HG03039 (cell line): ENCODE results near the gene RNF34.
"Not testable (repeated sequence)": the region's sequence is repeated elsewhere in the genome, so short reads cannot be mapped to it uniquely, and the experiment has no call there.

ENCODE experiments used
- ATAC-seq: cut with Tn5 transposase; IDR thresholded peaks from one replicate; pipeline ENCODE4 v1.9.1; 2021; ENCODE audit warnings: mild to moderate bottlenecking, moderate library complexity; ENCODE audit not compliant: unreplicated experiment

RNF34 gene, protein sequence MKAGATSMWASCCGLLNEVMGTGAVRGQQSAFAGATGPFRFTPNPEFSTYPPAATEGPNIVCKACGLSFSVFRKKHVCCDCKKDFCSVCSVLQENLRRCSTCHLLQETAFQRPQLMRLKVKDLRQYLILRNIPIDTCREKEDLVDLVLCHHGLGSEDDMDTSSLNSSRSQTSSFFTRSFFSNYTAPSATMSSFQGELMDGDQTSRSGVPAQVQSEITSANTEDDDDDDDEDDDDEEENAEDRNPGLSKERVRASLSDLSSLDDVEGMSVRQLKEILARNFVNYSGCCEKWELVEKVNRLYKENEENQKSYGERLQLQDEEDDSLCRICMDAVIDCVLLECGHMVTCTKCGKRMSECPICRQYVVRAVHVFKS

DNA sequence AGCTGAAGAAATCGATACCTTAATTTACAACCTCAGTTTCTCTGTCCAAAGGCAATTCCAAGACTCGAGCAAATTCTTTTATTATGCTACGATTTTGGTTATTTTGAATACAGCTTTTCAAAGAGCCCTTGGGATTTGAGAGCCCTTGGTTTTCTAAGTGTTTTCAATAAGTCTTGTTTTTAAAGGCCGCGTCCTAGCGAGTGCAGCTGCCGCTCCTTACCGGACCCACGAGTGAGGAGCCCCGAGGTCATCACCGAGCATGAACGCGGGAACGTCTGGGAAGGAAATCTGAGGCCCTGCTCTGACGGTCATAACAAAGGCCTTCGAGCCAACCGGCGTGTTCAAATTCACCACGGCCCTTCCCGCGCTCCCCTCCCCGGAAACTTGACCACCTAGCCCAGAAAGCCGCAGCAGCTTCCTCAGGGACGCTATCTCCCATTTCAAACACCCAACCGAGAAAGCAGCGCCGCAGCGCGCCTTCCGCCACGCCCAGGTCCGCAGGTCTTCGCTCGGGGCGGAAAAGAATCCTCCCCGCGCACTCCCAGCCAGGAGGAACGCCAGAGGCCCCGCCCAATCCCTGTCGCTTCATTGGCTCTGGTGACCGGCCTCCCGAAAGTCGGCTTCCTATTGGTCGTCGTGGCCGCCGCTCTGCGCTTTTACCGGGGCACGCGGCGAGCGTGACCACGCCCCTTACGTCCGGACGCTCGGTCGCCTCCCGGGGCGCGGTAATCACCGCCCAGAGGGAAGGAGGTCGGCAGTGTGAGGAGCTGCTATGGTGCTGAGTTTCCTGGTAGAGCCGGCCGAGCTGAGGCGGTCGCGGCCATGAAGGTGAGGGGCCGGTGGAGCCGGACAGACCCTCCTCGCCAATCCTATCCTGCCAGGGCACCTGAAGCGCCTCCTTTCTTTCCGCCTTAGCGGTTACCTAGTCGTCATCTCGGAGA lies at the start of gene RNF34:
Gene RNF34 (plus strand): TSS at position 728 of the 941 bp plus-strand sequence. CDS start 95 bp downstream, at position 823.
- ATAC-seq, result peak; percentile 89

DNA sequence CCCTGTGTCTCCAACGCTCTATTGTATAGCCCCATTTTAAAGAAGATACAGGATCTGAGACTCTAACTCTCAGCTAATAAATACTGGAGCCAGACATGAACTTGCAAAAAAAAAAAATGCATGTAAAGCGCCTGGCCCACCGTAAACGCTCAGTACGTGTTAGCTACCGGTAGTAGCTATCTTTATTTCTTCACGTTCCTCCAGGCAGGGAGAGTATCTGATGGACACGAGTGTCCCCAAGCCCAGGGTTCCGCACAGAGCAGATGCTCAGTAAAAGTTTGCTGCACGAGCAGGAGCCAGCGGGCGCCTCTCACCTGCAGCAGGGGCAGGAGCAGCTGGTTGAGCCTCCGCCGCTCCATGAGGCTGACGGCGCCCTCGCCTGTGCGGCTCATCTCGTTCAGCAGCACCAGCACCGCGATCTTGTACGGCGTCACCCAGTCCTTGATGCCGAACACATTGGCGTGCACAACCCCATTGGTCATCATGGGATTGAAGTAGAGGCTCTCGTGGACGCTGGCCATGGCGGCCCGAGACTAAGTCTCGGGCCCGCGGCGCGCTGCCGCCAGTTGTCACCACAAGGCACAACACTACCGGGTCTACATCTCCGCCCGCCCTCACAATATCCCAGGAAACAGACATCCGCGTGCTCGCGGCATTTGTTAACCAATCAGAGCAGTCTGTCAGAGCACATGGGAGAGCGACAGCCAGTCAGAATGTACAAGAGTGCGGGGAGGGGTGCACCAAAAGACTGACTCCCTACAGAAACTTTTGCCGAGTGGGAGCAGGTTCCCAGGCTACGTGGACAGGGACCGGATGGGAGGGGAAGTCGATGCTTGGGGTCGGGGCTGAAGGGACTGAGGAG lies 47.9 kb upstream of the RNF34 start, which contains the start of gene ANAPC5:
Gene ANAPC5 (minus strand): TSS at position 592 of the 862 bp plus-strand sequence. CDS start 71 bp downstream, at position 521.
- ATAC-seq, result peak; percentile 98

DNA sequence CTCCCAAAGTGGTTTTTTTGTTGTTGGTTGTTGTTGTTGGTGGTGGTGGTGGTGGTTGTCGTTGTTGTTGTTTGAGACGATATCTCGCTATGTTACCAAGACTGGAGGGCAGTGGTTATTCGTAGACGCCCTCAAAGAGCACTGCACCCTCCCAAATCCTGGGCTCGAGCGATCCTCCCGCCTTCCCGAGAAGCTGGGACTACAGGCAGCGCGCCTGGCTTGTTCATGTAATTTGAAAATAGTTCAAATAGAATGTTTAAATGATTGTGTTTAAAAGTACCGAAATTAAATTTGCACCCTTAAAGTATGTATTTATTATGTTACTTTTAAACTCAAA lies 47.3 kb upstream of the RNF34 start:
- no peak for ATAC-seq

DNA sequence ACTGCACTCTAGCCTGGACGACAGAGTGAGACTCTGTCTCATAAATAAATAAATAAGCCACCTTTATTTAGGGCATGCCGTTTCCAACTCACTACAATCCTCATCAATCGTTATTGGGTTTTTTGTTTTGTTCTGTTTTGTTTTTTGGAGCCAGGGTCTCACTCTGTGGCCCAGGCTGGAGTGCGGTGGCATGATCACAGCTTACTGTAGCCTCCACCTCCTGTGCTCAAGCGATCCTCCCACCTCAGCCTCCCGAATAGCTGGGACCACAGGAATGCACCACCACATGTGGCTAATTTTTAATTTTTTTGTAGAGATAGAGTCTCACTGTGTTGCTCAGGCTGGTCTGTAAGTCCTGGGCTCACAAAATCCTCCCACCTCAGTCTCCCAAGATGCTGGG lies 44.1 kb upstream of the RNF34 start:
- no peak for ATAC-seq

DNA sequence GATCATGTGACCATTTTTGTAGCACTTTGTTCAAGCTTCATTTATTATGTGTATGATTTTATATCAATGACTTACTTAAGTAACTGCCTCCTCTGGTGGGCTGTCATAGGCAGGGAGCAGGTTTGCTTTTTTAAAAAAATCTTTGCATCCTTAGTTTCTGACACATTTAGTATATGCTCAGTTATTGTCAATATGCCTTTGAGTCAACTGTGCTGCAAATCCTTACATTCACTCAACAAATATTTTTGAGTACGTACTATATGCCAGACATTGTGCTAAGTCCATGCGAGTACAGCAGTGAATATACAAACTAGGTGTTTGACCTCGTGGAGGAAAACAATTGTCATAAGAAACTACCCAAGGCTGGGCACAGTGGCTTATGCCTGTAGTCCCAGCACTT lies 43.3 kb upstream of the RNF34 start:
- no peak for ATAC-seq

DNA sequence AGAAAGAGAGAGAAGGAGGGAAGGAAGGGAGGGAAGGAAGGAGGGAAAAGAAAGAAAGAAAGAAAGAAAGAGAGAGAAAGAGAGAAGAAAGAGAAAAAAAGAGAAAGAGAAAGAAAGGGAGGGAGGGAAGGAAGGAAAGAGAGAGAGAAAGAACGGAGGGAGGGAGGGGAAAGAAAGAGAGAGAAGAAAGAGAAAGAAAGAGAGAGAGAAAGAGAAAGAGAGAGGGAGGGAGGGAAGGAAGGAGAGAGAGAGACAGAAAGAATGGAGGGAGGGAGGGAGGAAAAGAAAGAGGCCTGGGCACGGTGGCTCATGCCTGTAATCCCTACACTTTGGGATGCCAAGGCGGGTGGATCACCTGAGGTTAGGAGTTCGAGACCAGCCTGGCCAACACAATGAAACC lies 42.6 kb upstream of the RNF34 start:
- no peak for ATAC-seq

DNA sequence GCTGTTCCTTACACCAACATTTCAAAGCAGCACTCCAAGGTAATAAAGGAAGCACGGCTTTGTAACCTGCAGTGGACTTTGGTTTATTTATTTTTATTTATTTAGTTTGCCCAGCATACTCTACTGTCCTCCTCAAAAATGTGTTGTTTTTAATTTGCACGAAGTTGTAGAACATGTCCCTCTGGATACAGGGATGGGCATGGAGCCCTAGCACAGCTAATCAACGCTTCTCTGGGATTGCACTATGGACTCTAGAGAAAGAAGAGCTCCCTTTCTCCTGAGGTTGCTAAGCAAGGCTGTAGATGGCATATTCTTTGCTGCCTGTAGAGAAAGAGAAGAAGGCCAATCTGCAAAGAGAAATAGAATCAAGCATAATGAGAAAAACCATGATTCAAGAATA lies 41.8 kb upstream of the RNF34 start:
- ATAC-seq, result no peak

DNA sequence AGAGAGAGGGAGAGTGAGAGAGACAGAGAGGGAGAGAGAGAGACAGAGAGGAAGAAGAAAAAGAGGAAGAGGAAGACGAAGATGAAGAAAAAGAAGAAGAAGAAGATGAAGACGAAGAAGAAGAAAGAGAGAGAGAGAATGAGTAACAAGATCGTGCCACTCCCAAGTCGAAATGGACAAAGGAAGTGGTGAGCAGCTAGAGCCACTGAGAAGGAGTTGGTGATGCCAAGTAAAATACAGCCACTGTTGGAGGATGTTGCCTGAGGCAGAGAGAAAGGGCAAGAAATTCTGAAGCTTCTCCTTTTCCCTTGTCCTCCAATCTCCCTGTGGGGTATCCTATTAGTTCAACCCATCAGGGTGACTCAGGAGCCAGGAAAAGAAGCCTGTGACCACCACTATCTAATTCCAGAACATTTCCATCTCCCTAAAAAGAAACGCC lies 35.2 kb upstream of the RNF34 start:
- ATAC-seq, result no peak

DNA sequence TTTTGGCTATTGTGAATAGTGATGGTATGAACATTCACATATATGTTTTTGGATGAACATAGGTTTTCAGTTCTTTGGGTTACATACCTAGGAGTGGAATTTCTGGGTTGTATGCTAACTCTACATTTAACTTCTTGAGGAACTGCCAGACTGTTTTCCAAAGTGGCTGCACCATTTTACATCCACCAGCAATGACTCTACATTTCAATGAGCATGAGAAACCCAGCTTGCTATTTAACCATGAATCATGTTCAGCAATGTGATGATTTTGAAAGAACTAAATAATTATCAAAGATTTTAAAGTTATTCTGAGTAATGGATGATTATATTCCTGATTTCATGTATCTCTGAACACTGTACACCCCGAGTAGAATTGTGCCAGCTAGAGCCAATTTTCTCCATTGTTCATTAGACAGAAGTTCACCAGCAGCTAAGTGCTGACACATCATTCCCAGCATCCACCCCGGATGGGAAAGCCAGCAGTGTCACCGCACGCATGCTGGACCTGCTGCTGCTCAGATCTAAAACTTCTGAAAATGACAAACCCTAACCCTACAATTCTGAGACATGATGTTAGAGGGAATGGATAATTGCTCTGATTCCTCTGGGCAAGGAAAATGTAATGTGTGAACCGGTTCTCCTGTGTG lies 34.4 kb upstream of the RNF34 start:
- no peak for ATAC-seq

DNA sequence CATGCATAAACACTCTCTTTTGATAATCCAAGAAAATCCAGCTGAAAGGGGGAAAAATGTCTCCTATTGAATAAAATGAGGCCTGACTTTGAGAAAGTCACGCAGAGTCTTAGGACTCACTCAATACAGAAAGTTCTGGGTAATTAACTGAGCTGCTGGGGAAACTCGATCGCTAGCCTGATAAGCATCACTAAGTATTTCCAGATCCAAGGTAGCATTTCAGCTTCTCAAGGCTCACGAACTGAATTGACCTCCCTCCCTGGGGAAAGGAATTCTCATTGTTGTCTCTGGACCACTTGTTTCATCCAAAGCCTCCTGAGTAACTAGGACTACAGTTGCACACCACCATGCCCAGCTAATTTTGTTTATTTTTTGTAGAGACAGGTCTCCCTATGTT lies 33.9 kb upstream of the RNF34 start:
- ATAC-seq, result no peak

DNA sequence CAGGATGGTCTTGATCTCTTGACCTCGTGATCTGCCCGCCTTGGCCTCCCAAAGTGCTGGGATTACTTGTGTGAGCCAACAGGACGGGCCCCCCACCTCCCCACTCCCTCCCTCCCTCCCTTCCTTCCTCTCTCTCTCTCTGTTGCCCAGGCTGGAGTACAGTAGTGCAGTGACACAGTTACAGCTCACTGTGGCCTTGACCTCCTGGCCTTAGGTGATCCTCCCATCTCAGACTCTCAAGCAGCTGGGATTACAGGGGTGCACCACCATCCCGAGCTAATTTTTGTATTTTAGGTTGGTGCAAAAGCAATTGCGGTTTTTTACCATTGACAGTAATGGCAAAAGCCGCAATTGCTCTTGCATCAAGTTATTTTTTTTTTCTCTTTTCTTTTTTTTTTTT lies 28.5 kb upstream of the RNF34 start:
- ATAC-seq, result no peak

DNA sequence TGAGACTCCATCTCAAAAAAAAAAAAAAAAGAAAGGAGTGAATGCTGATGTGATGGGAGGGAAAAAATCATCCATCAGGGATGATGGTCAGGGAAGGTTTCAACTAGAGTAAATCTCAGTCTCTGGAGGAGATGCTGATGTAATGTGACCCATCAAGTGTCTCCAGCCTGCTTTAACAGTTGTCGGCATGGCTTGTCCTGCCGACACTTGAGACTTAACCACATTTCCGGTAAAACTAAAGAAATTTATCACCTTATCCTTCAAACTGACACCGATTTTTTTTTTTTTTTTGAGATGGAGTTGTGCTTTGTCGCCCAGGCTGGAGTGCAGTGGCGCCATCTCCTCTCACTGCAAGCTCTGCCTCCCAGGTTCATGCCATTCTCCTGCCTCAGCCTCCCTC lies 26.2 kb upstream of the RNF34 start:
- no peak for ATAC-seq

DNA sequence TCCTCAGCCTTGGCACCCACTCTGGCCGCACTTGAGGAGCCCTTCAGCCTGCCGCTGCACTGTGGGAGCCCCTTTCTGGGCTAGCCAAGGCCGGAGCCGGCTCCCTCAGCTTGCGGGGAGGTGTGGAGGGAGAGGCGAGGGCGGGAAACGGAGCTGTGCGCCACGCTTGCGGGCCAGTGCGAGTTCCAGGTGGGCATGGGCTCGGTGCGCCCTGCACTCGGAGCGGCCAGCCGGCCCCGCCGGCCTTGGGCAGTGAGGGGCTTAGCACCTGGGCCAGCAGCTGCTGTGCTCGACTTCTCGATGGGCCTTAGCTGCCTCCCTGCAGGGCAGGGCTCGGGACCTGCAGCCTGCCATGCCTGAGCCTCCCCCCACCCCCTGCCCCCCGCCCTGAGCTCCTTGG lies 25.6 kb upstream of the RNF34 start:
- not testable (repeated sequence) for ATAC-seq

DNA sequence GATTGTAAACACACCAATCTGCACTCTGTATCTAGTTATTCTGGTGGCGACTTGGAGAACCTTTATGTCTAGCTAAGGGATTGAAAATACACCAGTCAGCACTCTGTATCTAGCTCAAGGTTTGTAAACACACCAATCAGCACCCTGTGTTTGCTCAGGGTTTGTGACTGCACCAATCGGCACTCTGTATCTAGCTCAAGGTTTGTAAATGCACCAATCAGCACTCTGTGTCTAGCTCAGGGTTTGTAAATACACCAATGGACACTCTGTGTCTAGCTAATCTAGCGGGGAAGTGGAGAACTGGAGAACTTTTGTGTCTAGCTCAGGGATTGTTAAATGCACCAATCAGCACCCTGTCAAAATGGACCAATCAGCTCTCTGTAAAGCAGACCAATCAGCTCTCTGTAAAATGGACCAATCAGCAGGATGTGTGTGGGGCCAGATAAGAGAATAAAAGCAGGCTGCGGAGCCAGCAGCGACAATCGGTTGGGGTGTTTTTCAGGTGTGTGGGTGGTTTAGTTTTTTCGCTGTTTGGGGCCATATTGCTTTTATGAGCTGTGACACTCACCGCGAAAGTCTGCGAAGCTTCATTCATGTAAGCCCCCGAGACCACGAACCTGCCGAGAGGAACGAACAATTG lies 24.9 kb upstream of the RNF34 start:
- ATAC-seq, result not testable (repeated sequence)

DNA sequence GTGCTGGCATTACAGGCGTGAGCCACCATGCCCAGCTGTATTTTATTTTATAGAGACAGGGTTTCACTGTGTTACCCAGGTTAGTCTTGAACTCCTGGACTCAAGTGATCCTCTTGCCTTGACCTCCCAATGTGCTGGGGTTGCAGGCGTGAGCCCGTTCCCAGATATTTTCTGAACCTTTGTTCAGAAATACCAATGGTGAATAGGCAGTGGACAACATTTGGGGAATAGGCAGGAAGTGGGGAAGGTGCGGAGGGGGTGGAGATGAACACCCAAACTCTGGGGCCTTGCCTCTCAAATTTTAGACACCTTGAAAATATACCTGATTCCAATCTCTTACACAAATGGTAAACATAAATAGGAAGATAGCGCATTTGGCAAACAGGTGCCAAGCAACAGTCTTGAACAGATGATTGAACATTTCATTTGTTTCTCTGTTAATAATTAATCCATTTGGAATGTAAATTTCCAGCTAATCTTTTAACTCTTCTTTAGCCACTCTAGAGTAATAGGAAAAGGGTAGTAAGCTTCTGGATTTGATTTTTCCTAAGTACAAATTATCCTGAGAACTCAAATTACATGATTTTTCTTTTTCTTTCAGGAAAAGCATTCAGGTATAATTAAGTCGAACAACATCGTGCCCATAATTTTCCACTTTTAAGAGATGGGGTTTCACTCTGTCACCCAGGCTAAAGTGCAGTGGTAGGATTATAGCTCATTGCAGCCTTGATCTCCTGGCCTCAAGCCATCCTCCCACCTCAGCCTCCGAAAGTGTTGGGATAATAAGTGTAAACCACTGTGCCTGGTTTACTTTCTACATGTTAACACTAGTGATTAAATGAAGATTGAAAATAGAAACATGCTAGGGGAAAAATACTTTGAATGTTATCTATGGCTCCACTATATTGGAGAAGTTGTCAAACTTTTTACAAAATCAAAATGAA lies 22.9 kb upstream of the RNF34 start:
- ATAC-seq, result no peak

DNA sequence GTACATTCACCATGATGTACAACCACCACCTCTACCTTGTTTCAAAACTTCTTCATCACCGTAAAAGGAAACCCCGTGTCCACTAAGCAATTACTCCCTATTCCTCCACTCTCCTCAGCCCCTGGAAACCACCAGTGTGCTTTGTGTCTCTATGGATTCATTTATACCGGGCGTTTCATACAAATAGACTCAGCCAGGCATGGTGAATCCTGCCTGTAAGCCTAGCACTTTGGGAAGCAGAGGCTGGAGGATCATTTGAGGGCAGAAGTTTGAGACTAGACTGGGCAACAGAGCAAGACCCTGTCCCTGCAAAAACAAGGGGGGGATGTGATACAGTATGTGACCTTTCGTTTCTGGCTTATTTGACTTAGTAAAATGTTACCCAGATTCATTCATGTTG lies 21.2 kb upstream of the RNF34 start:
- no peak for ATAC-seq

DNA sequence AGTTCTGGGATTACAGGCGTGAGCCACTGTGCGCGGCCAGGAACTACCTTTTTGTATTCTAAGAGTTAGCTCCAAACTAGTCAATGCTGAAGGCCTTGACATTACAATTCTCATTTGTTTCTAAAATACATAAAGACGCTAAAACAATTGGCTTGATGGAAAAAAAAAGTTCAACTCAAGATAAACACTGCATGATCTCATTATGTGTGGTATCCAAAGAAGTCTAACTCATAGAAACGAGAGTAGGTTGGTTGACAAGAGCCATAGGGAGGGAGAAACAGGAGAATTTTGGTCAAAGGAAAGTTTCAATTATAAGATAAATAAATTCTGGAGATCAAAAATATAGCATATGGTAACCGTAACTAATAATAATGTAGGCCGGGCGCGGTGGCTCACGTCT lies 20.0 kb upstream of the RNF34 start:
- no peak for ATAC-seq

DNA sequence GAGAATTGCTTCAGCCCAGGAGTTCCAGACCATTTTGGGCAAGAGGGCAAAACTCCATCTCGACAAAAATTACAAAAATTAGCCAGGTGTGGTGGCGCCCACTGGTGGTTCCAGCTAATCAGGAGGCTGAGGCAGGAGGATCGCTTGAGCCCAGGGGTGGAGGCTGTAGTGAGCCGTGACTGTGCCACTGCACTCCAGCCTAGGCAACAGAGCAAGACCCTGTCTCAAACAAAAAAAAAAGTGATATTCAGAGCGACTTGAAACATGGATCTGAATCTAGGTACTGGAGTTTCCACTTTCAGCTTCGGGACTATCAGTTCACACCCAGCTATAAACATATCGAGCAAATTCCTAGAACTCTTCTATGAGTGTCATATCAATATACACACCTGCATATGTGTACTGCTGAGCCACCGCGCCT lies 16.3 kb upstream of the RNF34 start:
- no peak for ATAC-seq

DNA sequence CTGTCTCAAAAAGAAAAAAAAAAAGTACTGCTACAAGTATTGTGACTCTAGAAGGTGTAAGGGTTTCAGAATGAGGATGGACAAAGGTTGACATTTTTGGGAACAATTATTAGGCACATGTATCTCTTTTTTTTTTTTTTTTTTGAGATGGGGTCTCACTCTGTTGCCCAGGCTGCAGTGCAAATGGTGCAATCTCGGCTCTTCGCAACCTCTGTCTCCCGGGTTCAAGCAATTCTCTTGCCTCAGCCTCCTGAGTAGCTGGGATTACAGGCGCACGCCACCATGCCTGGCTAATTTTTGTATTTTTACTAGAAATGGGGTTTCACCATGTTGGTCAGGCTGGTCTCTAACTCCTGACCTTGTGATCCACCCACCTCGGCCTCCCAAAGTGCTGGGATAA lies 15.0 kb upstream of the RNF34 start:
- not testable (repeated sequence) for ATAC-seq
